ENCODE data around the gene SEC14L6.
"Not testable (repeated sequence)": the region's sequence is repeated elsewhere in the genome, so short reads cannot be mapped to it uniquely, and the experiment has no call there.

The SEC14L6 gene

DNA sequence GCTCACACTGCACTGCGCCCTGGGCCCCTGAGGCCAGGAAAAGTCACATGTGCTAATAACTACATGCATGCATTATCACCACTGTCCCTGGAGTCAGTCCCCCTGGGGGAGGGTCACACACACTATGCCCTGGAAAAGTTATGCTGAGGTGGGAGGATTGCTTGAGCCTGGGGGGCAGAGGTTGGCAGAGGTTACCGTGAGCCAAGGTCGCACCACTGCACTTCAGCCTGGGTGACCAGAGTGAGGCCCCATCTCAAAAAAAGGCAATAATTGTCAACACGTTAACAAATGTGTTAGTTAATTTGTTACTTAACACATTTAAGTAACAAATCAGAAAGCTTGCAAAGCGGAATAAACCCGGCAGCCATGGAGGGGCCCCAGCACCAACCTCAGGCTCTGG is 13.3 kb upstream of the SEC14L6 start:
- H3K27ac ChIP-seq = no peak overlapping the region
- no peak for TF ChIP-seq ZFX (IDR thresholded peaks at IDR 0.05; ENCODE audit: borderline replicate concordance)
- TF ChIP-seq, protein P1, sequence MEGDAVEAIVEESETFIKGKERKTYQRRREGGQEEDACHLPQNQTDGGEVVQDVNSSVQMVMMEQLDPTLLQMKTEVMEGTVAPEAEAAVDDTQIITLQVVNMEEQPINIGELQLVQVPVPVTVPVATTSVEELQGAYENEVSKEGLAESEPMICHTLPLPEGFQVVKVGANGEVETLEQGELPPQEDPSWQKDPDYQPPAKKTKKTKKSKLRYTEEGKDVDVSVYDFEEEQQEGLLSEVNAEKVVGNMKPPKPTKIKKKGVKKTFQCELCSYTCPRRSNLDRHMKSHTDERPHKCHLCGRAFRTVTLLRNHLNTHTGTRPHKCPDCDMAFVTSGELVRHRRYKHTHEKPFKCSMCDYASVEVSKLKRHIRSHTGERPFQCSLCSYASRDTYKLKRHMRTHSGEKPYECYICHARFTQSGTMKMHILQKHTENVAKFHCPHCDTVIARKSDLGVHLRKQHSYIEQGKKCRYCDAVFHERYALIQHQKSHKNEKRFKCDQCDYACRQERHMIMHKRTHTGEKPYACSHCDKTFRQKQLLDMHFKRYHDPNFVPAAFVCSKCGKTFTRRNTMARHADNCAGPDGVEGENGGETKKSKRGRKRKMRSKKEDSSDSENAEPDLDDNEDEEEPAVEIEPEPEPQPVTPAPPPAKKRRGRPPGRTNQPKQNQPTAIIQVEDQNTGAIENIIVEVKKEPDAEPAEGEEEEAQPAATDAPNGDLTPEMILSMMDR (IDR thresholded peaks at IDR 0.05) = no peak

DNA sequence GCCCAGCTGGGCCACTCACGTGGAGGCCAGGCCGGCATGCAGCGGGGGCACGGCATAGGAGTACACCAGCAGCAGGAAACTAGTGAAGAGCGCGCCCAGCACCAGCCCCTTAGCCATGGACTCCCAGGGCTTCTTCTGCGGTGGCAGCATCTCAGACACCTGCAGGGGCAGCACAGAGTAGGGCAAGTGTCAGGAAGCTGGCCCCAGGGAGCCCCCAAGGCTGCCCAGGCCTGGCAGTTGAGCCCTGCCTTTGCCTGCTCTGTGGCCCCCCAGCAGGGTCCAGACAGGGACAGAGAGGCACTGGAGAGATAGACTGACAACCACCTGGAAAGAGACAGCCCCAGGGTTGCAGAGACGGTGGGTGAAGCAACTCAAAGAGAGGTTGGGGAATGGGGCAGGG is 10.7 kb upstream of the SEC14L6 start:
- TF ChIP-seq ZFX (IDR thresholded peaks at IDR 0.05; ENCODE audit: borderline replicate concordance) = no peak
- TF ChIP-seq, protein P1 (IDR thresholded peaks at IDR 0.05) = no peak
- no peak overlapping the region for H3K27ac ChIP-seq

DNA sequence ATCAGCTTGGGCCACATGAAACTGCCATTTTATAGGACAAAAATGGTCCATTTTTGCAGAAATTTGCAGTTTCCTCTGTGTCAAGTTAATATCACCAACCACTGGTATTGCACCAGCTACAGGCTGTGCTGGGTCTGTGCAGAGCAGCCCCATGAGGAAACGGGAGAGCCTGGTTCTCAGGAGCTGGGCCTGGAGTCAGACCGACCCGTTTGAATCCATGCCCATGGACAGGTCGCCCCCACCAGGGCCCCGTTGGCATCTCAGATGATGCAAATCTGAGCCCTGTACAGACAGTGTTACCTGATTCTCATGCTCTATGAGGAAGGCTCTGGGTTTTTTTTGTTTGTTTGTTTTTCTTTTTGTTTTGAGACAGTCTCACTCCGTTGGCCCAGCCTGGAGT is 9.8 kb upstream of the SEC14L6 start:
- TF ChIP-seq, protein P1 (IDR thresholded peaks at IDR 0.05) = no peak
- TF ChIP-seq ZFX (IDR thresholded peaks at IDR 0.05; ENCODE audit: borderline replicate concordance) = no peak
- no peak overlapping the region for H3K27ac ChIP-seq

DNA sequence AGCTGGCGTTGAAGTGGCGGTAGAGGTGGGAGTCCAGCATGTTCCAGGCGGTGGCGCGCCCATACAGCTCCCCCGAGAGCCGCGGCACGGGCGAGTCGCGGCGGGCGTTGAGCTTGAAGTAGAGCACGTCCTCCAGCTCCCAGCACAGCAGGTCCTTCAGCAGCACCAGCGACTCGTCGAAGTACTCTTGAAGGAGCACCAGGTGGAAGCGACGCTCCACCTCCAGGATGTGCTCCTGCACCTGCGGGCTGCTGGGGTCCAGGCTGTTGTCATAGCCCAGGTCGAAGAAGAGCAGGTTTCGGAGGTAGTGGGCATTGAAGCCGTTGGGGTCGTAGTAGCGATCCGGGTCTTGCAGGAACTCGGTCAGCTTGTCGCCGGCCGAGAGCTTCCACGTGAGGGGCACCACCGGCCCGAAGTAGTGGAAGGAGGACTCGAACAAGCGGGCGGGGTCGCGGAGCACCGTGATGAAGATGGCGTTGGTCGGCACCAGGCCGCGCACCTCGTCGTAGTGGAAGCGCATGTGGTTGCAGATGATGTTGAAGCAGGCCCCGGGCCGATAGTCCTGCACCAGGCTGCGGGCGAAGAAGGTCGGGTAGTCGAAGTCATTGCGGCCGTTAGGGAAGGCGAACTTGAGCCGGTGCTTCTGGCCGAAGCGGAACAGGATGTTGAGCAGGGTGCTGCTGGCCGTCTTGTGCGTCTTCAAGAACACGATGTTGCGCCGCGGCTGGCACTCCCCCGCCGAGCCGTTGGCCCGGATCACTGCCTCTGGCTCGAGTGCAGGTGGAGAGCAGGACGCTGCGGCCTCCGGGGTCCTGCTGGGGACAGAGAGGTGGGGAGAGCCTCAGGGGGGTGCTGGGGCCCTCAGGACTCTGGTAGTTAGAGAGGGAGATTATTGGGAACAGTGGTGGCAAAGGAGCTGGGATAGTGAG is 9.0 kb upstream of the SEC14L6 start:
- TF ChIP-seq ZFX (IDR thresholded peaks at IDR 0.05; ENCODE audit: borderline replicate concordance) = no peak
- TF ChIP-seq, protein P1 (IDR thresholded peaks at IDR 0.05) = no peak
- no peak overlapping the region for H3K27ac ChIP-seq

DNA sequence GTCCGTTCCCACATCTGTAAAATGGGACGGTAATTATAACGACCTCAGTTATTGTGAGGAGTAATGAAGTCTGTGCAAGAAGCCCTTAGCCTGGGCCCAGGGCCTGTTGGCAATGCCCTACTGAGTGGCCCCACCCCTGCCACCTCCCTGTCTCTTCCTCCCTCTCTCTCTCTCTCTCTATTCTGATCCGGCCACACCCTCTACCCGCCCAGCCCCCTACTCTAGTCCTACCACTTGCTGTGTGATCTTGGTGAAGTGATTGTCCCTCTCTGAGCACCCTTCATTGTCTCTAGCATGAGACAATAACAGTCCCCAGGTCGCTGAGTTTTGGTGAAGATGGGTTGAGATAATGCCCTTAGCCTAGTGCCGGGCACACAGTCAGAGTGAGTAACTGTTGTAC is 7.4 kb upstream of the SEC14L6 start:
- no peak overlapping the region for H3K27ac ChIP-seq
- TF ChIP-seq, protein P1 (IDR thresholded peaks at IDR 0.05) = no peak
- TF ChIP-seq ZFX (IDR thresholded peaks at IDR 0.05; ENCODE audit: borderline replicate concordance) = no peak

DNA sequence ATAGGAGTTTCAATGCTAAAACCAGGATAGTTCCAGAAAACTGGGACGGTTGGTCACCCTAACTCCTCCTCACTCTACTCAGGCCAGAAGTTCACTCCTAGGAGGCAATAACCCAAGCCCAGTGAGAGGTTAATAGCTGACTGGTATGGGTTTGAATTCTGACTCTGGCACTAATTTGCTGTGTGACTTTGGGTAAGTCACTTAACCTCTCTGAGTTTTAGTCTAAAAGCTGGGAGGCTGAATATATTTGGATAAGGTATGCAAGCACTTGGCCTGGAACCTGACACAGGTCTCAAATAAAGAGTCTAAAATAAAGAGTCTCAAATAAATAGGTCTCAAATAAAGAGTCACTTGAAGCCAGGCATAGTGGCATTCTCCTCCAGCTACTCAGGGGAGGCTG is 6.2 kb upstream of the SEC14L6 start:
- TF ChIP-seq ZFX (IDR thresholded peaks at IDR 0.05; ENCODE audit: borderline replicate concordance) = no peak
- TF ChIP-seq, protein P1 (IDR thresholded peaks at IDR 0.05) = no peak
- no peak overlapping the region for H3K27ac ChIP-seq

DNA sequence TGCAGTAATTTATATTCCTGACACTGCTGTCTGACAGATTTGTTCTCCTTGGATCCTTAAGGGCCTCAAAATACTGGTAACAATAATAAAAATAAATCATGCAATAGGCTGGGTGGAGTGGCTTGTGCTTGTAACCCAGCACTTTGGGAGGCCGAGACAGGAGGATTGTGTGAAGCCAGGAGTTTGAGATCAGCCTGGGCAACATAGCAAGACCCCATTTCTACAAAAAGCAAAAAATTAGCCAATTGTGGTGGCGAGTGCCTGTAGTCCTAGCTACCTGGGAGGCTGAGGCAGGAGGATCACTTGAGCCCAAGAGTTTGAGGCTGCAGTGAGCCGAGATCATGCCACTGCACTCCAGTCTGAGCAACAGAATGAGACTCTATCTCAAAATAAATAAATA is 5.3 kb upstream of the SEC14L6 start:
- not testable (repeated sequence) for H3K27ac ChIP-seq

Measured in 22Rv1 (cell line).